Bronchial epithelial cell (primary cell): ENCODE measurements around the gene RHOF. TPM values are rescaled to one million over a fixed set of nuclear protein-coding genes. Genes with fewer than 3 reads are reported as not detected.

Experiments used
- DNase-seq: peaks from one replicate; pipeline ENCODE4 v3.0.0-alpha.2; 2010; ENCODE audit warnings: low read depth
- FAIRE-seq: peaks from 2 replicates; lab custom pipeline; 2011; peaks lifted over from hg19 to GRCh38; lab: Jason Lieb, UNC
- H3K27me3 ChIP-seq: 2 replicates; pipeline ENCODE4 v1.5.1; 2011; ENCODE audit warnings: low read length; ENCODE audit not compliant: control insufficient read depth, insufficient read depth
- H3K36me3 ChIP-seq: 2 replicates; pipeline ENCODE4 v1.5.1; 2011; ENCODE audit warnings: low read length; ENCODE audit not compliant: control insufficient read depth, insufficient read depth
- H3K4me3 ChIP-seq: 2 replicates; pipeline ENCODE4 v1.5.1; 2011; ENCODE audit warnings: mild to moderate bottlenecking, low read depth, low read length, control low read depth
- total RNA-seq: library from RNA; depleted of rRNA; stranded (reverse); fragments of >200 nt; gene quantifications from 2 replicates; pipeline ENCODE4 v1.2.1, GENCODE V29; 2014
- TF ChIP-seq, protein P1 (sequence below): IDR thresholded peaks from 2 replicates; pipeline ENCODE4 v1.5.1; 2011; ENCODE audit warnings: mild to moderate bottlenecking, moderate library complexity, low read length, control low read depth, inconsistent platforms; ENCODE audit not compliant: insufficient read depth, severe bottlenecking

RHOF gene
- total RNA-seq, 1 donor from 2014 or later, result 15.5 TPM

DNA sequence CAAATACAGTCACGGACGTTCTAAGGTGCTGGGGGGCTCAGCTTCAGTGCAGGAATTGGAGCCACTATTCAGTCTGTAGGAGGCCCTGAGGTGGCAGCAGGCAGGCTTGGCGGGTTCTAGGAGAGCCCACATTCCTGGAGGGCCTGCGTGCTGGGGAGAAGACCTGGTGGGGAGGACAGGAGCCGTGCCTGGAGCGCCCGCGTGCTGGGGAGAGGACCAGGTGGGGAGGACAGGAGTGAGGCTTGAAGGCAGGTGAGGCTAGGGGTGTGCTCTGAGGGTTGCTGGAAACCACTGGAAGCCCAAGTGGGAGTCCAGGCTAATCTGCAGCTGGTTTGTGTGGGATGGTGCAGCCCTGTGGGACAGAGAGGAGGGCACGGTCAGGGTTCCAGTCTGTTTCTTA, 23.1 kb downstream of the RHOF start:
- TF ChIP-seq, protein P1, sequence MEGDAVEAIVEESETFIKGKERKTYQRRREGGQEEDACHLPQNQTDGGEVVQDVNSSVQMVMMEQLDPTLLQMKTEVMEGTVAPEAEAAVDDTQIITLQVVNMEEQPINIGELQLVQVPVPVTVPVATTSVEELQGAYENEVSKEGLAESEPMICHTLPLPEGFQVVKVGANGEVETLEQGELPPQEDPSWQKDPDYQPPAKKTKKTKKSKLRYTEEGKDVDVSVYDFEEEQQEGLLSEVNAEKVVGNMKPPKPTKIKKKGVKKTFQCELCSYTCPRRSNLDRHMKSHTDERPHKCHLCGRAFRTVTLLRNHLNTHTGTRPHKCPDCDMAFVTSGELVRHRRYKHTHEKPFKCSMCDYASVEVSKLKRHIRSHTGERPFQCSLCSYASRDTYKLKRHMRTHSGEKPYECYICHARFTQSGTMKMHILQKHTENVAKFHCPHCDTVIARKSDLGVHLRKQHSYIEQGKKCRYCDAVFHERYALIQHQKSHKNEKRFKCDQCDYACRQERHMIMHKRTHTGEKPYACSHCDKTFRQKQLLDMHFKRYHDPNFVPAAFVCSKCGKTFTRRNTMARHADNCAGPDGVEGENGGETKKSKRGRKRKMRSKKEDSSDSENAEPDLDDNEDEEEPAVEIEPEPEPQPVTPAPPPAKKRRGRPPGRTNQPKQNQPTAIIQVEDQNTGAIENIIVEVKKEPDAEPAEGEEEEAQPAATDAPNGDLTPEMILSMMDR, result no peak
- DNase-seq, result no peak

DNA sequence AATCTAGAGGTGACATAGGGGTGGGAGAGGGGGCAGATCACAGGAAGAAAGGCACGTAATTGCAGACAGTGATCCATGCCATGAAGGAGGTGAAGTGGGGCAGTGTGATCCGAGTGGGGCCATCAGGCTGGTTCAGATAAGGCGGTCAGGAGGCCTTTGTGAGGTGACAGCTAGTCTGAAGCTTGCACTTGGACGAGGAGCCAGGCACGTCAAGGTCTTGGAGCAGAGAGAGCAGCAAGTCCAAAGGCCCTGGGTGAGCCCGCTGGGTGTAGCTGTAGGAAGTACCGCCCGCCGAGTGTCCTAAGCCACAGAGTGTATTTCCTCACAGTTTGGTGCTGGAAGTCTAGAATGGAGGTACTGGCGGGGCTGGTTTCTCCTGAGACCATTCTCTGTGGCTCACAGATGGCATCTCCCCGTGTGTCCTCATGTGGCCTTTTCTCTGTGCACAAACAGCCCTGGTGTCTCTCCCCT, 23.6 kb downstream of the RHOF start:
- H3K4me3 ChIP-seq, result no peak overlapping the region
- H3K36me3 ChIP-seq, result no peaks in the 10 kb centered on the region
- no peaks in the 10 kb centered on the region for H3K27me3 ChIP-seq
- FAIRE-seq (no peak), DNase-seq (no peak)
- TF ChIP-seq, protein P1, result no peak

More for the DNA sequence above, 23.1 kb downstream of the RHOF start:
- H3K4me3 ChIP-seq, result no peak overlapping the region
- FAIRE-seq, result no peak
- no peaks in the 10 kb centered on the region for H3K27me3 ChIP-seq
- H3K36me3 ChIP-seq, result no peaks in the 10 kb centered on the region

DNA sequence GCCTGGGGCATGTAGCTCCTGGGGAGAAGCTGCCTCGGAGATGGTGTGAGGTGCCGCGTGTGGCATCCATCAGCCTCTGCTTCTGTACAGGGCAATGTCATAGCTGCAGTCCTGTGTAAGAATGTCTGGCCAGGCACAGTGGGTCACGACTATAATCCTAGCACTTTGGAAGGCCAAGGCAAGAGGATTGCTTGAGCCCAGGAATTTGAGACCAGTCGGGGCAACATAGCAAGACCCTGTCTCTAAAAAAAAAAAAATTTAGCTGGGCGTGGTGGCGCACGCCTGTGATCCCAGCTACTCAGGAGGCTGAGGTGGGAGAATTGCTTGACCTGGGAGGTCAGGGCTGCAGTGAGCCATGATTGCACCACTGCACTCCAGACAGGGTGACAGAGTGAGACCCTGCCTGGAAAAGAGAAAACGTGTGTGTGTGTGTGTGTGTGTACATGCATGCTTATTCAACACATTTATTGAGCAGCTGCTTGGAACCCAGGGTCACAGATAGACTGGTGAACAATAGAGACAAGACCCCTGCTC, 24.1 kb downstream of the RHOF start:
- Histone ChIP-seq H3K27me3 (no peaks in the 10 kb centered on the region), H3K36me3 (no peaks in the 10 kb centered on the region), H3K4me3 (no peak overlapping the region)
- TF ChIP-seq, protein P1, result no peak
- DNase-seq (no peak), FAIRE-seq (no peak)

DNA sequence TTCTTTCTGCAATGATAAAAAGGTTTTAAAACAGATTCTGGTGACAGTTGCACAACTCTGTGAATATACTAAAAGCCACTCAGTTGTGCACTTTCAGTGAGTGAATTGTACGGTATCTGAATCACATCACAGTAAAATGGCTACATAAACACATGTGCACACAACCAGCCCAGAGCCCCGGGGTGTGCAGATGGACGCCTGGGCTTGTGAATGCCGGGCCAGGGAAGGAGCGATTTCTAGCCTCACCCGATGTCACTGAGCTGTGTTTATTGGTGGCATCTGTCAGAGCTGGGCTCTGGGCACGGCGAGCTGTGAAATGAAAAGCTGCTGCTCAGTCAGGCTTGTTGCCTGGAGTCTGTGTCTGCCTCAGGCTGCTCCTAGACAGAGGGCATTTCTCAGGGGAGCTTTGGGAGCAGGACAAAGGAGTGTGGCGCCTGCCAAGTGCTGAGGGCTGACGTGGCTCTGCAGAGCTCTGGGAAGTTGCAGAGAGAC, 25.9 kb downstream of the RHOF start:
- DNase-seq (no peak), FAIRE-seq (no peak)
- TF ChIP-seq, protein P1, result no peak
- H3K4me3 ChIP-seq, result no peak overlapping the region
- H3K27me3 ChIP-seq, result no peaks in the 10 kb centered on the region
- no peaks in the 10 kb centered on the region for H3K36me3 ChIP-seq

DNA sequence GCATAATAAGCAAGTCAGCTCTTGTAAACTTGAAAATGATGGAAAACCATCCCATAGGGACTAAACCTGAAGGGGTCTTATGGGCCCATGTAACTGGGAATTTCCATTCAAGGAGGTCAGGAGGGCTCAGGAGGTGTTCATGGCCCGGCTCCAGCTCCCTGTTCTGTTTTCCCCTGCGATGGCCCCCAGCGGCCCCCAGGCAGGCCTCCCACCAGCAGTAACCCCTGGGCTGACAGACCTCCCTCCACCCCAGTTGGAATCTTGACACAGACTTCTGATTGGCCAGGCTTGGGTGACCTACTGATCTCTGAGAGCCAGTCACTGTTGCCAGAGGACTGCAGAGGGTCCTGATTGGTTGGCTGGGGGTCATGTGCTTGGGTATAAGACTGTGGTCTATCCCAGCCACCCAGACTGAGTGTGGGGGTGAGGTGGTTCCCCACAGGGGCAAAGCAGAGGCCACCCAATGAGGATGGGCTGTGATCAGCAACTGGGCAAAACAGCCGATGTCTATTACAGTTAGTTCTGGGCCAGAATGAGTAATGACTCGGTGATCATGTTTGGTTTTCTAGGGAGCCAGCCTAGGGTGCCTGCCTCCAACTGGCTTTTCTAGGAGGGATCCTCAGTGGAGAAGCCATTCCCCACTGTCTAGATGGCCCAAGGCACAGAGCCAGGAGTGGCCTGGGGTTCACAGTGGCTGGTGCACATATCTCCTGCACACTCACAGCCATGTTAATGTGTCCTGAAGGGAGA, 27.0 kb downstream of the RHOF start:
- H3K36me3 ChIP-seq, result no peaks in the 10 kb centered on the region
- H3K4me3 ChIP-seq, result no peak overlapping the region
- DNase-seq (no peak), FAIRE-seq (no peak)
- H3K27me3 ChIP-seq, result no peaks in the 10 kb centered on the region
- TF ChIP-seq, protein P1, result no peak
